ENCODE results near the gene TTLL11.

DNA sequence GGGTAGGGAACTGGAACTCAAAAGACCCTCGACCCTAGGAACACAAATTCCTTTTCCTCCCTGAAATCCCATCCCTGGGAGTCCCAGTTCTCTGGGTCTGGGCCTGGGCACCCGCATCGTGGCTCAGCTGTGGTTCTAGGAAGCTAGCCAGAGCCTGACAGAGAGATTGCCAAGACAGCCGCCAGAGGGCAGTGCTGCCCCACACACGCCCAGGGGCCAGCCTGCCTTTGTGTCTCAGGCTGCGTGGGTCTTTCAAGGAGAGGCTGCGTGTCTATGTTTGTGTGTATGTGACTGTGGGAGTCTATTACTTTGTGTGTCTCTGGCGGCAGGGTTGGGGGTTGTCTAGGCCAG lies 32.0 kb upstream of the TTLL11 start:
- TF ChIP-seq, protein P1, sequence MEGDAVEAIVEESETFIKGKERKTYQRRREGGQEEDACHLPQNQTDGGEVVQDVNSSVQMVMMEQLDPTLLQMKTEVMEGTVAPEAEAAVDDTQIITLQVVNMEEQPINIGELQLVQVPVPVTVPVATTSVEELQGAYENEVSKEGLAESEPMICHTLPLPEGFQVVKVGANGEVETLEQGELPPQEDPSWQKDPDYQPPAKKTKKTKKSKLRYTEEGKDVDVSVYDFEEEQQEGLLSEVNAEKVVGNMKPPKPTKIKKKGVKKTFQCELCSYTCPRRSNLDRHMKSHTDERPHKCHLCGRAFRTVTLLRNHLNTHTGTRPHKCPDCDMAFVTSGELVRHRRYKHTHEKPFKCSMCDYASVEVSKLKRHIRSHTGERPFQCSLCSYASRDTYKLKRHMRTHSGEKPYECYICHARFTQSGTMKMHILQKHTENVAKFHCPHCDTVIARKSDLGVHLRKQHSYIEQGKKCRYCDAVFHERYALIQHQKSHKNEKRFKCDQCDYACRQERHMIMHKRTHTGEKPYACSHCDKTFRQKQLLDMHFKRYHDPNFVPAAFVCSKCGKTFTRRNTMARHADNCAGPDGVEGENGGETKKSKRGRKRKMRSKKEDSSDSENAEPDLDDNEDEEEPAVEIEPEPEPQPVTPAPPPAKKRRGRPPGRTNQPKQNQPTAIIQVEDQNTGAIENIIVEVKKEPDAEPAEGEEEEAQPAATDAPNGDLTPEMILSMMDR (IDR thresholded peaks at IDR 0.05), result peak; percentile 92 to 96 (median 96)
- no peak for TF ChIP-seq POLR2AphosphoS5 (IDR thresholded peaks at IDR 0.05)

All from prostate gland (tissue), 2 donors.